Endodermal cell (in vitro differentiated cells): ENCODE measurements around the gene CCDC167. TPM values are rescaled to one million over a fixed set of nuclear protein-coding genes. Genes with fewer than 3 reads are reported as not detected.

ENCODE experiments used
- DNase-seq: peaks from one replicate; pipeline ENCODE4 v3.0.0-alpha.2; 2017
- H3K27ac ChIP-seq: 2 replicates; pipeline ENCODE4 v1.5.1; 2013; ENCODE audit warnings: mild to moderate bottlenecking, low read depth, low read length, moderate library complexity
- H3K27me3 ChIP-seq: 2 replicates; pipeline ENCODE4 v1.6.1; 2013; ENCODE audit warnings: mild to moderate bottlenecking, low read length, moderate library complexity; ENCODE audit not compliant: insufficient read depth, control insufficient read depth, poor library complexity, severe bottlenecking
- H3K36me3 ChIP-seq: 2 replicates; pipeline ENCODE4 v1.7.0; 2013; ENCODE audit warnings: mild to moderate bottlenecking, low read length, moderate library complexity; ENCODE audit not compliant: control insufficient read depth, insufficient read depth
- H3K4me1 ChIP-seq: one replicate; pipeline ENCODE4 v1.7.0; 2013; ENCODE audit warnings: low read length; ENCODE audit not compliant: control insufficient read depth, insufficient read depth
- H3K4me3 ChIP-seq: 2 replicates; pipeline ENCODE4 v1.5.1; 2013; ENCODE audit warnings: mild to moderate bottlenecking, low read length, moderate library complexity
- H3K9ac ChIP-seq: 2 replicates; pipeline ENCODE4 v1.6.1; 2013; ENCODE audit warnings: mild to moderate bottlenecking, low read length, moderate library complexity; ENCODE audit not compliant: poor library complexity, severe bottlenecking; ENCODE audit errors: extremely low read depth
- H3K9me3 ChIP-seq: 2 replicates; pipeline ENCODE4 v1.6.1; 2013; ENCODE audit warnings: mild to moderate bottlenecking, low read length, moderate library complexity; ENCODE audit not compliant: control insufficient read depth
- H3K27ac Mint-ChIP-seq: 2 replicates; pipeline ENCODE4 v1.8.0; 2020; ENCODE audit warnings: mixed read lengths
- H3K27me3 Mint-ChIP-seq: 2 replicates; pipeline ENCODE4 v1.8.0; 2021; ENCODE audit warnings: mild to moderate bottlenecking, mixed read lengths; ENCODE audit not compliant: insufficient read depth
- H3K36me3 Mint-ChIP-seq: 2 replicates; pipeline ENCODE4 v1.8.0; 2020; ENCODE audit warnings: low read depth, mixed read lengths
- H3K4me1 Mint-ChIP-seq: 2 replicates; pipeline ENCODE4 v1.8.0; 2020; ENCODE audit warnings: mixed read lengths
- H3K4me3 Mint-ChIP-seq: 2 replicates; pipeline ENCODE4 v1.8.0; 2020; ENCODE audit warnings: mild to moderate bottlenecking, moderate library complexity, mixed read lengths
- H3K9me3 Mint-ChIP-seq: 2 replicates; pipeline ENCODE4 v1.8.0; 2020; ENCODE audit warnings: mild to moderate bottlenecking, mixed read lengths
- CTCF ChIP-seq: fragments of 200-600 bp; sonication (generic); conservative IDR thresholded peaks from 2 replicates; pipeline ENCODE4 v1.5.0; 2021; ENCODE audit warnings: antibody characterized with exemption, mild to moderate bottlenecking
- WGBS, 2 experiments: methylation state at CpG; one replicate each; pipeline versions ENCODE4 v1.1.5 to v1.1.7; 2013; ENCODE audit warnings: missing lambda C conversion rate in 2 of 2, mixed read lengths in 1 of 2; ENCODE audit not compliant: insufficient coverage in 1 of 2, insufficient read length in 1 of 2; 5-methylcytosine and 5-hydroxymethylcytosine counted together
- total RNA-seq, 2 donors: library from RNA; stranded (reverse); fragmentation: NEBNext Ultra II Directional in 1 of 2; extraction: Animal tissue kit (Norgen Biotek cat#: 25700) in 1 of 2; gene quantifications; 2 replicates in 1 of 2; 3 replicates in 1 of 2; pipeline ENCODE4 v1.2.1, GENCODE V29; 2021

CCDC167 gene
- total RNA-seq, 2 donors from 2014 or later: 60.4 to 66.1 TPM

- peaks cover 61% of the 10 kb centered on the region for H3K27me3 ChIP-seq
- H3K4me3 Mint-ChIP-seq: no peak overlapping the region
Observed at GRCh38 chr6:37537548-37537947, 37.9 kb upstream of the CCDC167 start.

GRCh38 chr6:37536491-37537190 lies 36.9 kb upstream of the CCDC167 start:
- Histone ChIP-seq H3K9ac (no peak overlapping the region), H3K9me3 (no peaks in the 10 kb centered on the region), H3K4me1 (peaks cover 8% of the 10 kb centered on the region), H3K4me3 (peak overlapping the region; percentile 81), H3K27ac (no peak overlapping the region), H3K36me3 (no peaks in the 10 kb centered on the region), H3K27me3 (peaks cover 70% of the 10 kb centered on the region)
- H3K27me3 Mint-ChIP-seq: peaks cover 73% of the 10 kb centered on the region
- 14 to 20% methylated on average over 21 to 37 of the region's 37 CpGs for WGBS, 2 experiments
- no peak overlapping the region for H3K27ac Mint-ChIP-seq
- H3K36me3 Mint-ChIP-seq: no peaks in the 10 kb centered on the region
- H3K9me3 Mint-ChIP-seq: no peaks in the 10 kb centered on the region
- TF ChIP-seq CTCF: no peak
- peaks cover 5% of the 10 kb centered on the region for H3K4me1 Mint-ChIP-seq
- DNase-seq: peak; percentile 76
- peak overlapping the region; percentile 54 for H3K4me3 Mint-ChIP-seq

More at GRCh38 chr6:37537548-37537947, 37.9 kb upstream of the CCDC167 start:
- Histone ChIP-seq H3K4me1 (peaks cover 8% of the 10 kb centered on the region), H3K9ac (no peak overlapping the region), H3K9me3 (no peaks in the 10 kb centered on the region), H3K4me3 (no peak overlapping the region), H3K36me3 (no peaks in the 10 kb centered on the region), H3K27ac (no peak overlapping the region)
- no peaks in the 10 kb centered on the region for H3K36me3 Mint-ChIP-seq
- no peak for TF ChIP-seq CTCF
- H3K27me3 Mint-ChIP-seq: peaks cover 64% of the 10 kb centered on the region
- no peak overlapping the region for H3K27ac Mint-ChIP-seq
- no peaks in the 10 kb centered on the region for H3K9me3 Mint-ChIP-seq
- DNase-seq: no peak
- 85 to 93% methylated on average over 2 to 4 of the region's 5 CpGs for WGBS, 2 experiments
- H3K4me1 Mint-ChIP-seq: peaks cover 9% of the 10 kb centered on the region

- TF ChIP-seq CTCF: peak; percentile 55
- peak; percentile 79 for DNase-seq
- no peaks in the 10 kb centered on the region for H3K36me3 ChIP-seq
- H3K4me1 Mint-ChIP-seq: peaks cover 5% of the 10 kb centered on the region
- H3K36me3 Mint-ChIP-seq: no peaks in the 10 kb centered on the region
- H3K9me3 Mint-ChIP-seq: no peaks in the 10 kb centered on the region
- WGBS, 2 experiments: 1 to 2% methylated on average over 38 to 56 of the region's 56 CpGs
- H3K27me3 ChIP-seq: peaks cover 77% of the 10 kb centered on the region
- H3K27ac ChIP-seq: no peak overlapping the region
- H3K9me3 ChIP-seq: no peaks in the 10 kb centered on the region
- H3K4me3 ChIP-seq: peak overlapping the region; percentile 81
- H3K27ac Mint-ChIP-seq: no peak overlapping the region
- no peak overlapping the region for H3K9ac ChIP-seq
- peaks cover 8% of the 10 kb centered on the region for H3K4me1 ChIP-seq
- H3K4me3 Mint-ChIP-seq: peak overlapping the region; percentile 54
- H3K27me3 Mint-ChIP-seq: peaks cover 78% of the 10 kb centered on the region
Observed at GRCh38 chr6:37535759-37536490, 36.2 kb upstream of the CCDC167 start.
